A673 (cell line): ENCODE data around the gene KCTD8.

Experiments used
- CTCF ChIP-seq: fragments of 300-800, 200-600 bp; sonication (generic); conservative IDR thresholded peaks from 2 replicates; pipeline ENCODE4 v1.5.1; 2017; ENCODE audit warnings: low read depth, mild to moderate bottlenecking, antibody characterized with exemption, low read length, moderate library complexity, mixed read lengths
- EZH2 ChIP-seq: fragments of 200-600 bp; sonication (generic); IDR thresholded peaks from 2 replicates; pipeline ENCODE4 v1.6.1; 2017; ENCODE audit warnings: borderline replicate concordance, low read depth, mild to moderate bottlenecking, mixed read lengths, antibody characterized with exemption, low read length; ENCODE audit not compliant: poor library complexity, severe bottlenecking

- TF ChIP-seq CTCF (no peak), EZH2 (no peak)
Measured at GRCh38 chr4:44162538-44163270, 285.9 kb downstream of the KCTD8 start.
